Measurements from ENCODE around the gene ARL6IP5.

The ARL6IP5 gene

DNA sequence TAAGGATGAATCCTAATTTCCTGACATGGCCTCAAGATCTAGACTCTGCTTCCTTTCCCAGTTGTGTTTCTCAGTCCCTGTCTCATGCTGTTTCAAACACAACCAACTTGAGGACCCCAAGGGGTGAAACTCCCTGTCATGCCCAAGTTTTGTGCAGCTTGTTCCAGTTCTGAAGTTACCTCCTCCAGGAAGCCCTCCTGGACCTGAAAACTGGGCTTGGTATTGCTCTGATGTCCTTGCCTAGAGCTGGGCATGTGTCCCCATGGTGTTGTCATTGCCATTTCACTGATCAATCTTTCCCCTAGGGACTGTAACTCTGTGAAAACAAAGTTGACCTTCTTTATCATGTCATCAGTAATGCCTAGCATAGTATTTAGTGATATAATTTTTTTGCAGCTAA is 43.8 kb downstream of the ARL6IP5 start:
- ChIA-PET CTCF (interaction anchor here (0.8 to 3.9 kb wide), 2 partner anchors 11 to 294 kb away, joined by 3 to 14 read pairs; no protein-coding TSS in a partner anchor), POLR2A (no interaction called here)
- no peaks in the 10 kb centered on the region for H3K4me1 ChIP-seq (ENCODE audit: control extremely low read depth in 1 of 4, control insufficient read depth in 4 of 4, insufficient read depth in 4 of 4, low read length in 3 of 4)
- H3K27me3 ChIP-seq (replicated peaks in 2 of 5; ENCODE audit: control insufficient read depth in 4 of 5, insufficient read depth in 5 of 5, low read length in 4 of 5): no peaks in the 10 kb centered on the region
- H3K27ac ChIP-seq (ENCODE audit: insufficient read depth in 1 of 2, low read depth in 1 of 2, low read length in 2 of 2, poor library complexity in 1 of 2, severe bottlenecking in 2 of 2): no peak overlapping the region
- DNase-seq: no peak
- no peaks in the 10 kb centered on the region for H3K9me3 ChIP-seq (ENCODE audit: control extremely low read depth in 1 of 5, control insufficient read depth in 4 of 5, insufficient read depth in 2 of 5, low read depth in 1 of 5, low read length in 4 of 5)
- no peaks in the 10 kb centered on the region for H3K36me3 ChIP-seq (ENCODE audit: control insufficient read depth in 4 of 4, insufficient read depth in 4 of 4, low read length in 3 of 4)
- no peak overlapping the region for H3K4me3 ChIP-seq (ENCODE audit: control insufficient read depth in 1 of 7, extremely low read depth in 1 of 7, insufficient read depth in 4 of 7, low read depth in 2 of 7, low read length in 6 of 7)

DNA sequence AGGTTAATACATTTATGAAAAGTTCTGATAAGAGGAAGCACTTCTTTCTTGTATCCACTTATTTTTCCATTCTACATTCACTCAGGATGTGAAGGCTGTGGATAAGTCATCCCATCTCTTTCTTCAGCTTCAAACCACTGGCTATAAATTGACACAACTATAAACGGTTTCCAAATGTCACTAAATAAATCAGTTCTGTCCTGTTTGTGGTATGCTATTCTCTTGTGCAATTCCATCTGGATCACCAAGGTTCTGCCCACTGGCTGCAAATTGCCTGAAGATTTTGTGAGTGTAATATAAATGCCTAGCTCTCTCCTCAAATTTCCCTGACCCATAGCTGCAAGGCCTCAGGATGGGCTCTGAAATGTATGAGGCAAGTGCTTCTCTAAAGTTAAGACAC is 44.8 kb downstream of the ARL6IP5 start:
- CTCF ChIA-PET: interaction anchor here (1.3 kb wide), 1 partner anchor 9 kb away, joined by 5 read pairs; no protein-coding TSS in a partner anchor
- 20% methylated on average over 1 of the region's 1 CpG for WGBS (ENCODE audit: insufficient coverage)

DNA sequence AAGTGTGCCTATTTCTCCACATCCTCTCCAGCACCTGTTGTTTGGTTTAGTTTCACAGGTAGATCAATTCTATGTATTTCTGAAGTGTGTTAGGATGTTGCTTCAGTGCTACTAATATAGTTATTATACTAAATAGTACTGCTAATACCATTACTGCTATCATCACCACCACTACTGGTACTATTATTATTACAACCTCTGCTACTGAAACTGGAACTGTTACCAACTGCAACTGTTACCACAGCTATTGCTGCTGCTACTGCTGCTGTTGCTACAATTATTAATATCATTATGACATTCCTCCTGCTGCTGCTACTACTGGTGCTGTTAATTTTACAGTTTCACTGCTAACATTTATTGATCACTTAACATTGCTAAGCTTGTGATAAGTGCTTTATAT is 46.0 kb downstream of the ARL6IP5 start:
- no peaks in the 10 kb centered on the region for H3K4me1 ChIP-seq (ENCODE audit: control extremely low read depth in 1 of 4, control insufficient read depth in 4 of 4, insufficient read depth in 4 of 4, low read length in 3 of 4)
- POLR2A ChIA-PET: no interaction called here
- no peaks in the 10 kb centered on the region for H3K27me3 ChIP-seq (replicated peaks in 2 of 5; ENCODE audit: control insufficient read depth in 4 of 5, insufficient read depth in 5 of 5, low read length in 4 of 5)
- no peak overlapping the region for H3K27ac ChIP-seq (ENCODE audit: insufficient read depth in 1 of 2, low read depth in 1 of 2, low read length in 2 of 2, poor library complexity in 1 of 2, severe bottlenecking in 2 of 2)
- DNase-seq: no peak
- no peaks in the 10 kb centered on the region for H3K36me3 ChIP-seq (ENCODE audit: control insufficient read depth in 4 of 4, insufficient read depth in 4 of 4, low read length in 3 of 4)
- H3K9me3 ChIP-seq (ENCODE audit: control extremely low read depth in 1 of 5, control insufficient read depth in 4 of 5, insufficient read depth in 2 of 5, low read depth in 1 of 5, low read length in 4 of 5): no peaks in the 10 kb centered on the region
- CTCF ChIA-PET: interaction anchor here (1.4 to 2.4 kb wide), 4 partner anchors 10 to 175 kb away, joined by 4 to 15 read pairs (median 6); no protein-coding TSS in a partner anchor
- no peak overlapping the region for H3K4me3 ChIP-seq (ENCODE audit: control insufficient read depth in 1 of 7, extremely low read depth in 1 of 7, insufficient read depth in 4 of 7, low read depth in 2 of 7, low read length in 6 of 7)

More for the DNA sequence above, 44.8 kb downstream of the ARL6IP5 start:
- Histone ChIP-seq H3K4me1 (ENCODE audit: control extremely low read depth in 1 of 4, control insufficient read depth in 4 of 4, insufficient read depth in 4 of 4, low read length in 3 of 4) (no peaks in the 10 kb centered on the region), H3K27me3 (replicated peaks in 2 of 5; ENCODE audit: control insufficient read depth in 4 of 5, insufficient read depth in 5 of 5, low read length in 4 of 5) (no peaks in the 10 kb centered on the region), H3K36me3 (ENCODE audit: control insufficient read depth in 4 of 4, insufficient read depth in 4 of 4, low read length in 3 of 4) (no peaks in the 10 kb centered on the region), H3K4me3 (ENCODE audit: control insufficient read depth in 1 of 7, extremely low read depth in 1 of 7, insufficient read depth in 4 of 7, low read depth in 2 of 7, low read length in 6 of 7) (no peak overlapping the region), H3K9me3 (ENCODE audit: control extremely low read depth in 1 of 5, control insufficient read depth in 4 of 5, insufficient read depth in 2 of 5, low read depth in 1 of 5, low read length in 4 of 5) (no peaks in the 10 kb centered on the region), H3K27ac (ENCODE audit: insufficient read depth in 1 of 2, low read depth in 1 of 2, low read length in 2 of 2, poor library complexity in 1 of 2, severe bottlenecking in 2 of 2) (no peak overlapping the region)
- DNase-seq: no peak
- POLR2A ChIA-PET: no interaction called here

DNA sequence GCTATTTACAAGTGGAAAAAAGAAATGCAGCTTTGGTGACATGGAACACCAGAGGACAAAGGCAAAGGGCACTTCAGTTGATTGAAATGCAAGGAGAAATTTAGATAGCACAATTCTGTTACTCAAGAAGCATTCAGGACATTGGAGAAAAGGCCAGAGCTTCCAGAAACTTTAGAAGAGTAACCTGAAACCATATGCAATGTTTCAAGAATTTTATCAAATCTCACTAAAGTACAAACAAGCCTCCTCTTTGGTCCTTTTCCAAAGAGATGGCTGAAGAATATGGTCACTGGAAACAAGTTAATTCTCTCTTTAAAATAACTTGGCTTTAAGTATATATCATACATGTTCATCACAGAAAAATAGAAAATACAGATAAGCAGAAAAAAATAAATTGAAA is 52.3 kb downstream of the ARL6IP5 start:
- Histone ChIP-seq H3K36me3 (ENCODE audit: control insufficient read depth in 4 of 4, insufficient read depth in 4 of 4, low read length in 3 of 4) (no peaks in the 10 kb centered on the region), H3K4me3 (ENCODE audit: control insufficient read depth in 1 of 7, extremely low read depth in 1 of 7, insufficient read depth in 4 of 7, low read depth in 2 of 7, low read length in 6 of 7) (no peak overlapping the region), H3K27me3 (replicated peaks in 2 of 5; ENCODE audit: control insufficient read depth in 4 of 5, insufficient read depth in 5 of 5, low read length in 4 of 5) (no peaks in the 10 kb centered on the region), H3K9me3 (ENCODE audit: control extremely low read depth in 1 of 5, control insufficient read depth in 4 of 5, insufficient read depth in 2 of 5, low read depth in 1 of 5, low read length in 4 of 5) (no peaks in the 10 kb centered on the region), H3K27ac (ENCODE audit: insufficient read depth in 1 of 2, low read depth in 1 of 2, low read length in 2 of 2, poor library complexity in 1 of 2, severe bottlenecking in 2 of 2) (no peak overlapping the region), H3K4me1 (ENCODE audit: control extremely low read depth in 1 of 4, control insufficient read depth in 4 of 4, insufficient read depth in 4 of 4, low read length in 3 of 4) (no peaks in the 10 kb centered on the region)
- DNase-seq: no peak
- ChIA-PET POLR2A (no interaction called here), CTCF (no interaction called here)

DNA sequence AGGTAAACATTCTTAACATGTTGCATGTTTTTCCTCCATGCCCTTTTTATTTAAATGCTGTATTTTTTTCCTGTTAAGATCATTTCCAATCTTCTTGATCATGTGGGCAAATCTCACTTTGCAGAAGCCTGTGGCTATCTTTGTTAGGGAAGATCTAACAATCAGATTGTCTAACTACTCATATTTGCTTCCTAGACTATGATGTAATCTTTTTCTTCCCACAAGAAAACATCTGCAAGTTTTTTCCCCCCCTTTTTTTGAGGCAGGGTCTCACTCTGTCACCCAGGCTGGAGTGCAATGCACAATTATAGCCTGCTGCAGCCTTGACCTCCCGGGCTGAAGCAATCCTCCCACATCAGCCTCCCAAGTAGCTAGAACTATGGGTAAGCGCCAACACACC is 52.7 kb downstream of the ARL6IP5 start:
- WGBS (ENCODE audit: insufficient coverage): 100% methylated on average over 1 of the region's 2 CpGs
- POLR2A ChIA-PET: no interaction called here
- H3K36me3 ChIP-seq (ENCODE audit: control insufficient read depth in 4 of 4, insufficient read depth in 4 of 4, low read length in 3 of 4): no peaks in the 10 kb centered on the region
- H3K27ac ChIP-seq (ENCODE audit: insufficient read depth in 1 of 2, low read depth in 1 of 2, low read length in 2 of 2, poor library complexity in 1 of 2, severe bottlenecking in 2 of 2): no peak overlapping the region
- no peaks in the 10 kb centered on the region for H3K4me1 ChIP-seq (ENCODE audit: control extremely low read depth in 1 of 4, control insufficient read depth in 4 of 4, insufficient read depth in 4 of 4, low read length in 3 of 4)
- no peaks in the 10 kb centered on the region for H3K9me3 ChIP-seq (ENCODE audit: control extremely low read depth in 1 of 5, control insufficient read depth in 4 of 5, insufficient read depth in 2 of 5, low read depth in 1 of 5, low read length in 4 of 5)
- H3K4me3 ChIP-seq (ENCODE audit: control insufficient read depth in 1 of 7, extremely low read depth in 1 of 7, insufficient read depth in 4 of 7, low read depth in 2 of 7, low read length in 6 of 7): no peak overlapping the region
- no peaks in the 10 kb centered on the region for H3K27me3 ChIP-seq (replicated peaks in 2 of 5; ENCODE audit: control insufficient read depth in 4 of 5, insufficient read depth in 5 of 5, low read length in 4 of 5)
- no peak for DNase-seq
- CTCF ChIA-PET: no interaction called here

DNA sequence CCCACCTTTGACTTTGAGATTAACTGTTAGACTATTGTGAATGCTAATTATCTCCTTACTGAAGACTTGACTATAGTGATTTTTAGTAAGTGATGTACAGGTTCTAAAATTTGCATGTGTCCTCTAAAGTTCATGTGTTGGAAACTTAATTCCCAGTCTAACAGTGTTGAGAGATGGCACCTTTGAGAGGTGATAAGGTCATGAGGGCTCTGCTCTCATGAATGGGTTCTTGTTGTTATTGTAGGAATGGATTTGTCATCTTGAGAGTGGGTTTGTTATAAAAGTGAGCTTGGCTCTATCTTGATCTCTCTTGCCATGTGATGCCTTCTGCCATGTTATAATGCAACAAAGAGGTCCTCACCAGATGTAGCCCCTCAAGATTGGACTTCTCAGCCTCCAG is 56.6 kb downstream of the ARL6IP5 start:
- no peak for DNase-seq
- Histone ChIP-seq H3K27me3 (replicated peaks in 2 of 5; ENCODE audit: control insufficient read depth in 4 of 5, insufficient read depth in 5 of 5, low read length in 4 of 5) (no peaks in the 10 kb centered on the region), H3K27ac (ENCODE audit: insufficient read depth in 1 of 2, low read depth in 1 of 2, low read length in 2 of 2, poor library complexity in 1 of 2, severe bottlenecking in 2 of 2) (no peak overlapping the region), H3K4me3 (ENCODE audit: control insufficient read depth in 1 of 7, extremely low read depth in 1 of 7, insufficient read depth in 4 of 7, low read depth in 2 of 7, low read length in 6 of 7) (no peak overlapping the region), H3K36me3 (ENCODE audit: control insufficient read depth in 4 of 4, insufficient read depth in 4 of 4, low read length in 3 of 4) (no peaks in the 10 kb centered on the region), H3K9me3 (ENCODE audit: control extremely low read depth in 1 of 5, control insufficient read depth in 4 of 5, insufficient read depth in 2 of 5, low read depth in 1 of 5, low read length in 4 of 5) (no peaks in the 10 kb centered on the region), H3K4me1 (ENCODE audit: control extremely low read depth in 1 of 4, control insufficient read depth in 4 of 4, insufficient read depth in 4 of 4, low read length in 3 of 4) (peaks cover 0 to 13% (median 3%) of the 10 kb centered on the region in 4 experiments)
- CTCF ChIA-PET: interaction anchor here (1.3 kb wide), 1 partner anchor 20 kb away, joined by 3 read pairs; no protein-coding TSS in a partner anchor
- POLR2A ChIA-PET: no interaction called here

DNA sequence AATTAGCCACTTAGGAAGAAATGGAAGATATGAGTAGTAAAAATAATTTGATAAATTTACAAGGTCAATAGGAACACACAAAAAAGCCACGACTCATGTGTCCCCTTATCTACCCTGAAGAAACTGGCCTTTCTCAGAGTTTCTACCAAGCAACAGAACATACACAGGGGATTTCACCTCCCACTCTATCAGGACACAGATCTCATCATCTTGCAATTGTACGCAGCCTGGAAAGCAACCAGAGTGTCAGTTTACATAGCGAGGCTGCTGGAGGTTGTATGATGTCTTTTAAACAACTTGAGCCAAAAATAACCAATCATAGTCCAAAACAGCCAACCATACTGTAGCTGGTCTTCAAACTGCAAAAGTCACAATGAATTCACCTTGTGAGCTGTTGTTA is 57.4 kb downstream of the ARL6IP5 start:
- DNase-seq: no peak
- WGBS (ENCODE audit: insufficient coverage): 69% methylated on average over 2 of the region's 3 CpGs
- CTCF ChIA-PET: no interaction called here

More for the DNA sequence above, 57.4 kb downstream of the ARL6IP5 start:
- POLR2A ChIA-PET: no interaction called here
- no peaks in the 10 kb centered on the region for H3K36me3 ChIP-seq (ENCODE audit: control insufficient read depth in 4 of 4, insufficient read depth in 4 of 4, low read length in 3 of 4)
- H3K9me3 ChIP-seq (ENCODE audit: control extremely low read depth in 1 of 5, control insufficient read depth in 4 of 5, insufficient read depth in 2 of 5, low read depth in 1 of 5, low read length in 4 of 5): no peaks in the 10 kb centered on the region
- peaks cover 0 to 13% (median 3%) of the 10 kb centered on the region in 4 experiments for H3K4me1 ChIP-seq (ENCODE audit: control extremely low read depth in 1 of 4, control insufficient read depth in 4 of 4, insufficient read depth in 4 of 4, low read length in 3 of 4)
- no peaks in the 10 kb centered on the region for H3K27me3 ChIP-seq (replicated peaks in 2 of 5; ENCODE audit: control insufficient read depth in 4 of 5, insufficient read depth in 5 of 5, low read length in 4 of 5)
- H3K27ac ChIP-seq (ENCODE audit: insufficient read depth in 1 of 2, low read depth in 1 of 2, low read length in 2 of 2, poor library complexity in 1 of 2, severe bottlenecking in 2 of 2): no peak overlapping the region
- no peak overlapping the region for H3K4me3 ChIP-seq (ENCODE audit: control insufficient read depth in 1 of 7, extremely low read depth in 1 of 7, insufficient read depth in 4 of 7, low read depth in 2 of 7, low read length in 6 of 7)

Data from common myeloid progenitor, CD34-positive (primary cell).